Nephron (organoid): ENCODE measurements around the gene SLC7A8.

Experiments
- H3K27ac Mint-ChIP-seq, 3 experiments: 2 replicates each; pipeline ENCODE4 v1.8.0; 2020; ENCODE audit warnings: mixed read lengths in 3 of 3, mild to moderate bottlenecking in 2 of 3, moderate library complexity in 1 of 3
- H3K27me3 Mint-ChIP-seq: 2 replicates; pipeline ENCODE4 v1.8.0; 2021; ENCODE audit warnings: low read depth, mild to moderate bottlenecking, moderate library complexity, mixed read lengths
- H3K36me3 Mint-ChIP-seq: 2 replicates; pipeline ENCODE4 v1.8.0; 2020; ENCODE audit warnings: low read depth, mixed read lengths
- H3K4me1 Mint-ChIP-seq: 2 replicates; pipeline ENCODE4 v1.8.0; 2020; ENCODE audit warnings: mixed read lengths
- H3K4me3 Mint-ChIP-seq, 3 experiments: 2 replicates each; pipeline ENCODE4 v1.8.0; 2020; ENCODE audit warnings: mild to moderate bottlenecking in 3 of 3, mixed read lengths in 3 of 3, moderate library complexity in 2 of 3
- H3K9me3 Mint-ChIP-seq: 2 replicates; pipeline ENCODE4 v1.8.0; 2020; ENCODE audit warnings: mixed read lengths
- TF ChIP-seq, protein P1 (sequence below), 3 experiments: fragments of 200-600 bp; sonication (generic); IDR thresholded peaks; one replicate each; pipeline ENCODE4 v1.5.0; 2021; ENCODE audit warnings: antibody characterized with exemption in 3 of 3; ENCODE audit not compliant: unreplicated experiment in 3 of 3

SLC7A8 gene

DNA sequence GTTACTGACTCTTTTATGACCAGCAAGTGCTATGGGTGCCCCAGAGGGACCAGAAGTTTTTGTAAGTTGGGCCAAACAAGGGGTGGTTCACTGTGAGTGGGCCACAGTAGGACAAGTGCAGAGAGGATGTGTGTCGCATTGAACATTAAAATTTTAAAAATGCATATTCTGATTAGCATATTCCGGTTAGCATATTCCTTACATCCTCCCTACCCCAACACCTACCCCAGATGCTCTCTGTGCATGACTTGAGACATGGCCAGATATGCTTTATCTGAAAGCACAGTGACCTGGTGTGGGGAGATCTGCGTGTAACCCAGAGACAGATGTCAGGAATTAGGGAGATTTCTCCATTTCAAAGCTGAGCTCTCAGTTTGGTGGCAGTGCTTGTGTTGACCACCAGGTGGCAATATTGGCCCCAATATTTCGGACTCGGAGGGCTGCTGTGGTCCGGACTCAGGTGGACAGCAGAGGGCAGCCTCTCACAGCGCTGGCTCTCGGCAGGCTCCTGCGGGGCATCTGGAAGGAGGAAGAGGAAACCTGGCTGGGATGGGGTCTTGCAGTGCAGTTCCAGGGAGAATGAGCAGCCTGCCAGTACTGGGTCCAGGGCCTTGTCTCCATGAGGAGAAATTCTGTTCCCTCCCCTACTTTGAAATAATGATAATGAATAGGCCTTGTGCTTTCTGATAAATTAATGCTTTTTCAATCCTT lies 62.8 kb downstream of the SLC7A8 start:
- TF ChIP-seq, protein P1, sequence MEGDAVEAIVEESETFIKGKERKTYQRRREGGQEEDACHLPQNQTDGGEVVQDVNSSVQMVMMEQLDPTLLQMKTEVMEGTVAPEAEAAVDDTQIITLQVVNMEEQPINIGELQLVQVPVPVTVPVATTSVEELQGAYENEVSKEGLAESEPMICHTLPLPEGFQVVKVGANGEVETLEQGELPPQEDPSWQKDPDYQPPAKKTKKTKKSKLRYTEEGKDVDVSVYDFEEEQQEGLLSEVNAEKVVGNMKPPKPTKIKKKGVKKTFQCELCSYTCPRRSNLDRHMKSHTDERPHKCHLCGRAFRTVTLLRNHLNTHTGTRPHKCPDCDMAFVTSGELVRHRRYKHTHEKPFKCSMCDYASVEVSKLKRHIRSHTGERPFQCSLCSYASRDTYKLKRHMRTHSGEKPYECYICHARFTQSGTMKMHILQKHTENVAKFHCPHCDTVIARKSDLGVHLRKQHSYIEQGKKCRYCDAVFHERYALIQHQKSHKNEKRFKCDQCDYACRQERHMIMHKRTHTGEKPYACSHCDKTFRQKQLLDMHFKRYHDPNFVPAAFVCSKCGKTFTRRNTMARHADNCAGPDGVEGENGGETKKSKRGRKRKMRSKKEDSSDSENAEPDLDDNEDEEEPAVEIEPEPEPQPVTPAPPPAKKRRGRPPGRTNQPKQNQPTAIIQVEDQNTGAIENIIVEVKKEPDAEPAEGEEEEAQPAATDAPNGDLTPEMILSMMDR (IDR thresholded peaks at IDR 0.05; ENCODE audit: unreplicated experiment in 3 of 3): peak; percentile 99 to 100 (median 100)
- peaks cover 5% of the 10 kb centered on the region for H3K36me3 Mint-ChIP-seq
- no peaks in the 10 kb centered on the region for H3K9me3 Mint-ChIP-seq
- peak overlapping the region; percentile 92 to 96 (median 95) for H3K27ac Mint-ChIP-seq
- H3K27me3 Mint-ChIP-seq: peaks cover 6% of the 10 kb centered on the region
- H3K4me3 Mint-ChIP-seq: no peak overlapping the region
- peaks cover 35% of the 10 kb centered on the region for H3K4me1 Mint-ChIP-seq

GRCh38 chr14:23119363-23120327 lies 63.8 kb downstream of the SLC7A8 start:
- Mint-ChIP-seq H3K36me3 (no peaks in the 10 kb centered on the region), H3K27me3 (peaks cover 6% of the 10 kb centered on the region), H3K4me1 (peaks cover 31% of the 10 kb centered on the region), H3K27ac (peak overlapping the region in 1 of 3 experiments; percentile 60), H3K9me3 (no peaks in the 10 kb centered on the region), H3K4me3 (no peak overlapping the region)
- TF ChIP-seq, protein P1 (IDR thresholded peaks at IDR 0.05; ENCODE audit: unreplicated experiment in 3 of 3): no peak

DNA sequence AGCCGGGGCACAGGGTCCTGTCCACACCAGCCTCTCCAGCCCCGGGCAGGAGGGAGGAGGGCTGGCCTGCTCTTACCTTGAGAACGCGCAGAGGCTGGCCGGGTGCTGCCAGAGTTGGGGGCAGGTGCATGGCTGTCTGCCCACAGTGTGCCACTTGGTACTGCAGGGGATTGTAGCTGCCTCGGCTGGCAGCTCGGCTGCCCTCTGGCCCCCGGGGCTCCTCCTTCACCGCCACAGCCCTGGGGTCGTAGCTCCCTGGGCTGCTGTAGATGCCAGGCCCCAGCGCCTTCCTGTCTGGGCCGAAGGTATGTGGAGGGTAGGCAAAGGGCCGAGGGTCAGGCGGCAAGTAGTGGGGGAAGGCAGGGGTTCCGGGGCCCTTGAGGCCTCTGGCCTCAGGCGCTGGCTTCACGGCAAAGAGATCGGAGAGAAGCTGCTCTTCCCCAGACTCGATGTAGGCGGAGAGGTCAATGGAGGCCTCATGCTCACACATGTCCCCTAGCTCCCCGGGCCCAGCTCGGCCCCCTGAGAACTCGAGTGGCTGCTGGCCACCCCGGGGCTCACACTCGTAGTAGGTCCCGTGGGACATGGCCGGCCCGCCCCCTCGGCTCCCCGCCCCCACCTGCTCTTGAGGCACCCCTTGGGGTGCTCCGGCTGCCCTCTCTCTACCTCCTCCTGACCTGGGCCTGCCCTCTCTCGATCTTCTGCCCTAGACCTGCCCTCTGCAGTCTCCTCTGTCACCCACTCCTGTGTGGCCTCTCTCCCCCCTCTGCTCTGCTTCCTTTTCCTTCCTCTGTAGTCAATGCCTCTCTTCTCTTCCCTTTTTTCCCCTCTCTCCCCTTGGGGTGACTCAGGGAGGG lies 64.7 kb downstream of the SLC7A8 start, which contains the start of gene CEBPE:
CEBPE (minus strand) TSS at position 750 of the 857 bp plus-strand sequence; CDS start at position 586, 164 bp downstream.
- TF ChIP-seq, protein P1 (IDR thresholded peaks at IDR 0.05; ENCODE audit: unreplicated experiment in 3 of 3): no peak
- peak within 1 kb of the TSS in 1 of 3 experiments; percentile 60 for H3K27ac Mint-ChIP-seq
- peaks cover 30% of the 10 kb centered on the region for H3K4me1 Mint-ChIP-seq
- no peaks in the 10 kb centered on the region for H3K9me3 Mint-ChIP-seq
- H3K27me3 Mint-ChIP-seq: peaks cover 3% of the 10 kb centered on the region
- H3K4me3 Mint-ChIP-seq: no peak within 1 kb of the TSS
- no peaks in the 10 kb centered on the region for H3K36me3 Mint-ChIP-seq

GRCh38 chr14:23117371-23118020 lies 66.0 kb downstream of the SLC7A8 start:
- no peaks in the 10 kb centered on the region for H3K36me3 Mint-ChIP-seq
- peaks cover 29% of the 10 kb centered on the region for H3K4me1 Mint-ChIP-seq
- no peak overlapping the region for H3K4me3 Mint-ChIP-seq
- no peaks in the 10 kb centered on the region for H3K9me3 Mint-ChIP-seq
- TF ChIP-seq, protein P1 (IDR thresholded peaks at IDR 0.05; ENCODE audit: unreplicated experiment in 3 of 3): no peak
- H3K27me3 Mint-ChIP-seq: peaks cover 3% of the 10 kb centered on the region
- peak overlapping the region in 1 of 3 experiments; percentile 40 for H3K27ac Mint-ChIP-seq

DNA sequence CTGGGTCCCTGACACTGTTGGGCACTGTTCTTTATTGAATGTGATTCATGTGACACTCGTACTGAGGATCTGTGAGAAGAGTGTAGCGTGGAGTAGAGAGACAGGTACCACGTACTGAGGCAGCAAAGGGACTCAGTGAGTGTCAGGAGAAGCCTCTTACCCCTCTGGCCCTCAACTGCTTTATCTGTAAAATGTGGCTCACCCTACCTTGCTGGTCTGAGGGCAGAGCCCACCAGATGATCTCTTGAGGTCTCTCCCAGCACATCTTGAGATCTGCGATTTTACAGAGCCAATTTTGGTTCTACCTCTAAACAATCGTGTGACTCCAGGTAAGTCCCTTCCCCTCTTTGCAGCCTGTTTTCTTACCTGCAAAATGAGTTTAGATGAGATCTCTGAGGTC lies 67.5 kb downstream of the SLC7A8 start:
- Mint-ChIP-seq H3K4me1 (peaks cover 15% of the 10 kb centered on the region), H3K4me3 (no peak overlapping the region)

More for the DNA sequence above, 67.5 kb downstream of the SLC7A8 start:
- TF ChIP-seq, protein P1 (IDR thresholded peaks at IDR 0.05; ENCODE audit: unreplicated experiment in 3 of 3): no peak
- Mint-ChIP-seq H3K27ac (peak overlapping the region in 1 of 3 experiments; percentile 37), H3K27me3 (peaks cover 3% of the 10 kb centered on the region), H3K9me3 (no peaks in the 10 kb centered on the region), H3K36me3 (no peaks in the 10 kb centered on the region)
